ENCODE measurements around the gene PRKCH. TPM values are rescaled to one million over a fixed set of nuclear protein-coding genes. Genes with fewer than 3 reads are reported as not detected.
A peak's percentile ranks its signal among the peaks of the same experiment; 100 is the strongest.
"Not testable (repeated sequence)": the region's sequence is repeated elsewhere in the genome, so short reads cannot be mapped to it uniquely, and the experiment has no call there.

PRKCH gene
- total and polyA plus RNA-seq, 8 donors: 35.2 to 48.8 (median 43.1) TPM

- Histone ChIP-seq H3K36me3 (peaks cover 0 to 4% of the 10 kb centered on the region in 2 donors), H3K9me3 (no peaks in the 10 kb centered on the region), H3K27me3 (no peaks in the 10 kb centered on the region), H3K4me3 (no peak overlapping the region), H3K4me1 (peaks cover 36 to 88% of the 10 kb centered on the region in 2 donors), H3K27ac (peak overlapping the region in 1 of 2 donors; percentile 87)
- intact Hi-C loops (cut with DNase I): no loop called here
- DNase-seq: no peak
- no peak for TF ChIP-seq CTCF (IDR thresholded peaks at IDR 0.05)
- no peak for ATAC-seq
Measured at GRCh38 chr14:61528591-61529021, 207.2 kb downstream of the PRKCH start.

- H3K9me3 ChIP-seq; ATAC-seq; H3K4me3 ChIP-seq; intact Hi-C loops (cut with DNase I); H3K27me3 ChIP-seq; H3K36me3 ChIP-seq; DNase-seq; H3K27ac ChIP-seq: not testable (repeated sequence)
- H3K4me1 ChIP-seq: peaks cover 29 to 88% of the 10 kb centered on the region in 2 donors
Measured at GRCh38 chr14:61529360-61529759, 208.0 kb downstream of the PRKCH start.

- no peak for DNase-seq
- no peak for ATAC-seq
- peaks cover 22 to 81% of the 10 kb centered on the region in 2 donors for H3K4me1 ChIP-seq
- H3K27me3 ChIP-seq: no peaks in the 10 kb centered on the region
- no peaks in the 10 kb centered on the region for H3K9me3 ChIP-seq
- peaks cover 0 to 4% of the 10 kb centered on the region in 2 donors for H3K36me3 ChIP-seq
- peak overlapping the region in 1 of 2 donors; percentile 59 for H3K27ac ChIP-seq
- TF ChIP-seq CTCF (IDR thresholded peaks at IDR 0.05): no peak
- intact Hi-C loops (cut with DNase I): loop anchor here in 1 of 2 donors (10.0 kb wide), 1 partner anchor 45 kb away; no protein-coding TSS in a partner anchor
- H3K4me3 ChIP-seq: no peak overlapping the region
Measured at GRCh38 chr14:61530296-61530695, 208.9 kb downstream of the PRKCH start.

GRCh38 chr14:61530896-61531295, 209.5 kb downstream of the PRKCH start:
- peak overlapping the region in 1 of 2 donors; percentile 59 for H3K27ac ChIP-seq
- no peaks in the 10 kb centered on the region for H3K9me3 ChIP-seq
- peak in 1 of 4 donors; percentile 29 for DNase-seq
- ATAC-seq: no peak
- TF ChIP-seq CTCF (IDR thresholded peaks at IDR 0.05): no peak
- peaks cover 17 to 77% of the 10 kb centered on the region in 2 donors for H3K4me1 ChIP-seq
- intact Hi-C loops (cut with DNase I): loop anchor here in 1 of 2 donors (10.0 kb wide), 1 partner anchor 46 kb away; no protein-coding TSS in a partner anchor
- H3K4me3 ChIP-seq: no peak overlapping the region
- H3K27me3 ChIP-seq: no peaks in the 10 kb centered on the region
- peaks cover 0 to 4% of the 10 kb centered on the region in 2 donors for H3K36me3 ChIP-seq

GRCh38 chr14:61531465-61532122, 210.2 kb downstream of the PRKCH start:
- Histone ChIP-seq H3K4me3 (no peak overlapping the region), H3K4me1 (peaks cover 12 to 77% of the 10 kb centered on the region in 2 donors)
- no peak for ATAC-seq

More at GRCh38 chr14:61531465-61532122, 210.2 kb downstream of the PRKCH start:
- no peaks in the 10 kb centered on the region for H3K9me3 ChIP-seq
- DNase-seq: no peak
- intact Hi-C loops (cut with DNase I): loop anchor here in 1 of 2 donors (10.0 kb wide), 1 partner anchor 47 kb away; no protein-coding TSS in a partner anchor
- H3K27me3 ChIP-seq: no peaks in the 10 kb centered on the region
- H3K27ac ChIP-seq: peak overlapping the region in 1 of 2 donors; percentile 59
- TF ChIP-seq CTCF (IDR thresholded peaks at IDR 0.05): no peak
- peaks cover 0 to 4% of the 10 kb centered on the region in 2 donors for H3K36me3 ChIP-seq
